Renal pelvis (tissue), 4 donors: ENCODE data around the gene MAF. TPM values are rescaled to one million over a fixed set of nuclear protein-coding genes. Genes with fewer than 3 reads are reported as not detected.

ENCODE experiments used
- DNase-seq: peaks from one replicate; pipeline ENCODE4 v3.0.0-alpha.2; 2013
- polyA plus RNA-seq, 3 donors: library from polyadenylated mRNA; unstranded; fragments of 120-200 nt; gene quantifications; one replicate each; pipeline ENCODE4 v1.2.1, GENCODE V29; 2013; ENCODE audit not compliant: insufficient read length in 3 of 3

Gene MAF
- polyA plus RNA-seq, 3 donors = 47.3 to 63.0 (median 53.1) TPM

GRCh38 chr16:79554912-79555311 lies 45.6 kb downstream of the MAF start:
- DNase-seq = no peak

- DNase-seq = no peak
Observed at GRCh38 chr16:79550373-79550772, 50.2 kb downstream of the MAF start.

DNA sequence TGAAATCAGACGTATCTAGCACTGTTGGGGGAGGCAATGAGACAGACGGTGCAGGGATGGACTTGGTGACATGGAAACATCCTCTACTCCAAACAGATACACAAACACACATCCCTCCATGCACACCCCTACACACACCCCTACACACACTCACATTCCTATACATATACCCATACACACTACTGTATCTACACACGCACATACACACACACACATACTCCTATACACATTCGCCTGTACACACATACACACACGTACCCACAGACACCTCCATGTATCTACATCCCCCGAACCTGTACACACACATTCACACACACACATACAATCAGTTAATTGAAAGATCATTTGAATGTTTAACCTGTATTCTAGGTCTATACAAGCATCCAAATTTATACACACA lies 53.5 kb downstream of the MAF start:
- no peak for DNase-seq
